ENCODE measurements around the gene SDS.

Gene SDS

DNA sequence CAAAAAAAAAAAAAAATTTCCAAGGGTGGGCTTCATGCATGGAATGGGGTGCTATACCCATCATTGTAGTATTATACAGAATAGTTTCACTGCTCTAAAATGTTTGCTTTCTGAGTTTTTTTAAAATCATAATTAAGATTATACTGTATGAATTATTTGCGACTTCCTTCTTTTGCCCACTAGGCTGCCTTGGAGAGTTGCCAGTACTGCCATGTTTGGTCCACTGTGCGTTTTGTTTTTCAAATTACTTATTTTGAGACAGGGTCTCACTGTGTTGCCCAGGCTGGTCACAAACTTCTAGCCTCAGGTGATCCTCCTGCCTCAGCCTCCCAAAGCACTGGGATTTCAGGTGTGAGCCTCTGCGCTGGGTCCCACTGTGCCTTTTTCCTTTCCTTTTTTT is 25.4 kb downstream of the SDS start:
- in situ Hi-C loops (cut with HindIII; ENCODE audit: low pct_ligation_motif_present, low sequenced_read_pairs): no loop called here
- TF ChIP-seq, protein P1, sequence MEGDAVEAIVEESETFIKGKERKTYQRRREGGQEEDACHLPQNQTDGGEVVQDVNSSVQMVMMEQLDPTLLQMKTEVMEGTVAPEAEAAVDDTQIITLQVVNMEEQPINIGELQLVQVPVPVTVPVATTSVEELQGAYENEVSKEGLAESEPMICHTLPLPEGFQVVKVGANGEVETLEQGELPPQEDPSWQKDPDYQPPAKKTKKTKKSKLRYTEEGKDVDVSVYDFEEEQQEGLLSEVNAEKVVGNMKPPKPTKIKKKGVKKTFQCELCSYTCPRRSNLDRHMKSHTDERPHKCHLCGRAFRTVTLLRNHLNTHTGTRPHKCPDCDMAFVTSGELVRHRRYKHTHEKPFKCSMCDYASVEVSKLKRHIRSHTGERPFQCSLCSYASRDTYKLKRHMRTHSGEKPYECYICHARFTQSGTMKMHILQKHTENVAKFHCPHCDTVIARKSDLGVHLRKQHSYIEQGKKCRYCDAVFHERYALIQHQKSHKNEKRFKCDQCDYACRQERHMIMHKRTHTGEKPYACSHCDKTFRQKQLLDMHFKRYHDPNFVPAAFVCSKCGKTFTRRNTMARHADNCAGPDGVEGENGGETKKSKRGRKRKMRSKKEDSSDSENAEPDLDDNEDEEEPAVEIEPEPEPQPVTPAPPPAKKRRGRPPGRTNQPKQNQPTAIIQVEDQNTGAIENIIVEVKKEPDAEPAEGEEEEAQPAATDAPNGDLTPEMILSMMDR (IDR thresholded peaks at IDR 0.05; ENCODE audit: low read depth, low read length, missing control alignments): peak; percentile 25

DNA sequence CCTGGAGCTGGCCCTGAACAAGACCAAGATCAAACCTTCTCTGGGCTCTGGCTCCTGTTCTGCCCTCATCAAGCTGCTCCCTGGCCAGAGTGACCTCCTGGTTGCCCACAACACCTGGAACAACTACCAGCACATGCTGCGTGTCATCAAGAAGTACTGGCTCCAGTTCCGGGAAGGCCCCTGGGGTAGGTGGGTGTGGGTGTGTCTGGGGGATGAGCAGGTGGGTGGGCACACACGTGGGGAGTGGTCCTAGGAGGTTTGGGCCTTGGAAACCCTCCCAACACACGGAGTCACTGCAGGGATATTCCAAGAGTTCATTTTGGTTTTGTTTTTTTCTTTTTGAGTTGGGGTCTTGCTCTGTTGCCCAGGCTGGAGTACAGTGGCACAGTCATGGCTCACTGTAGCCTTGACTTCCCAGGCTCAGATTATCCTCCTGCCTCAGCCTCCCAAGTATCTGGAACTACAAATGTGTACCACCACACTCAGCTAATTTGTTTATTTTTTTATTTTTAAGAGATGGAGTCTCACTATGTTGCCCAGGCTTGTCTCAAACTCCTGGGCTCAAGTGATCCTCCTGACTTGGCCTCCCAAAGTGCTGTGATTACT is 28.8 kb downstream of the SDS start:
- Histone ChIP-seq H3K27ac (no peak overlapping the region), H3K4me3 (ENCODE audit: low read depth, low read length) (no peak overlapping the region), H3K27me3 (replicated peaks) (no peaks in the 10 kb centered on the region), H3K36me3 (replicated peaks) (peaks cover 15% of the 10 kb centered on the region)
- in situ Hi-C loops (cut with HindIII; ENCODE audit: low pct_ligation_motif_present, low sequenced_read_pairs): no loop called here
- TF ChIP-seq, protein P1 (IDR thresholded peaks at IDR 0.05; ENCODE audit: low read depth, low read length, missing control alignments): no peak
- DNase-seq: no peak

More for the DNA sequence above, 25.4 kb downstream of the SDS start:
- no peak overlapping the region for H3K4me3 ChIP-seq (ENCODE audit: low read depth, low read length)
- no peaks in the 10 kb centered on the region for H3K27me3 ChIP-seq (replicated peaks)
- H3K27ac ChIP-seq: no peak overlapping the region
- H3K36me3 ChIP-seq (replicated peaks): peaks cover 18% of the 10 kb centered on the region
- DNase-seq: no peak

DNA sequence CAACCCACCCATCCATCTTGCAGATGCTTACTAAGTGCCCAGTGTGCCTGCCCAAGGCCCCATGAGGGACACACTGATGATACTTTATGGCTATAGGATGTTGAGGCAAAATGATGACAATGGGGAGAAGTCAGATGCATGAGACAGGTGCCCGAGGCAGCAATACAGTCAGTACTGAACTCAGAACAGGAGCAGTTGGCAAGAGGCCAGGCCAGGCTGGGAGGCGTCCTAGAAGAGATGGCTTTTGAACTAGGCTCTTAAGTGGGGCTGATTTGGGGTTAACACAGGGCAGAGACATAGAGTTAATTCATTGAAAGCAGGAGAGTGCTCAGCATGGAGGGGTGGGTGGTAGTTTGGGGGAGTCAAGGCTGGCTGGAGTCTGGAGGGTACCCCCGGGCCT is 29.7 kb downstream of the SDS start:
- Histone ChIP-seq H3K27me3 (replicated peaks) (no peaks in the 10 kb centered on the region), H3K4me3 (ENCODE audit: low read depth, low read length) (no peak overlapping the region), H3K36me3 (replicated peaks) (peaks cover 15% of the 10 kb centered on the region), H3K27ac (no peak overlapping the region)
- in situ Hi-C loops (cut with HindIII; ENCODE audit: low pct_ligation_motif_present, low sequenced_read_pairs): no loop called here
- TF ChIP-seq, protein P1 (IDR thresholded peaks at IDR 0.05; ENCODE audit: low read depth, low read length, missing control alignments): no peak
- DNase-seq: no peak

DNA sequence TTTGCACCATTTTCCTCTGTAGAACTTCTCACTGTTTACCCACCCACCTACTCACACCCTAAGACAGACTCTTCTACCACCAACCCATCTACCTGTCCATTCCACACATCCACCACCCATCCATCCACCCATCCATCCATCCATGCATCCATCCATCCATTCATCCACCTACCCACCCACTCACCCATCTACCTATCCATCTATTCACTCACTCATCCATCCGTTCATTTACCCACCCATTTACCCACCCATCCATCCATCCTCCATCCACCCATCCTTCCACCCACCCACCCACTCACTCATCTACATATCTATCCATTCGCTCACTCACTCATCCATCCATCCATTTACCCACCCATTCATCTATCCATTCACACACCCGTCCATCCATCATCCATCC is 30.2 kb downstream of the SDS start:
- in situ Hi-C loops (cut with HindIII; ENCODE audit: low pct_ligation_motif_present, low sequenced_read_pairs): no loop called here
- peaks cover 15% of the 10 kb centered on the region for H3K36me3 ChIP-seq (replicated peaks)
- H3K27me3 ChIP-seq (replicated peaks): no peaks in the 10 kb centered on the region
- DNase-seq: no peak
- H3K4me3 ChIP-seq (ENCODE audit: low read depth, low read length): no peak overlapping the region
- TF ChIP-seq, protein P1 (IDR thresholded peaks at IDR 0.05; ENCODE audit: low read depth, low read length, missing control alignments): no peak
- H3K27ac ChIP-seq: no peak overlapping the region

DNA sequence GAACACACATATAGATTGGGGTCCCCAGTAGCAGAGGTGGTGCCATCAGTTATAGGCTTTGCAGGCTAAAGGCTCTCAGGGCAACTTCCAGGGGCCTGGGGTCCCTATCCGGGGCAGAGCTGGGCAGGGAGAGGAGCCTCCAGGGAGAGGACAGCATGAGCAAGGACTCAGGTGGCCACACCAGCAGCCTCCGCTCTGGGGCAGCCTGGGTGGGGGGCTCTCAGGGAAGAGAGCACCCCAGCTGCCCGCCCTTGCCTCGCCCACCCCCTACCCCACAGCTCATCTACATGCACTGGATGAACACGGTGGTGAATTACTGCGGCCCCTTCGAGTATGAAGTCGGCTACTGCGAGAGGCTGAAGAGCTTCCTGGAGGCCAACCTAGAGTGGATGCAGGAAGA is 31.3 kb downstream of the SDS start:
- TF ChIP-seq, protein P1 (IDR thresholded peaks at IDR 0.05; ENCODE audit: low read depth, low read length, missing control alignments): no peak
- no peak overlapping the region for H3K4me3 ChIP-seq (ENCODE audit: low read depth, low read length)
- H3K27ac ChIP-seq: no peak overlapping the region
- DNase-seq: no peak
- peaks cover 15% of the 10 kb centered on the region for H3K36me3 ChIP-seq (replicated peaks)
- in situ Hi-C loops (cut with HindIII; ENCODE audit: low pct_ligation_motif_present, low sequenced_read_pairs): no loop called here
- no peaks in the 10 kb centered on the region for H3K27me3 ChIP-seq (replicated peaks)

DNA sequence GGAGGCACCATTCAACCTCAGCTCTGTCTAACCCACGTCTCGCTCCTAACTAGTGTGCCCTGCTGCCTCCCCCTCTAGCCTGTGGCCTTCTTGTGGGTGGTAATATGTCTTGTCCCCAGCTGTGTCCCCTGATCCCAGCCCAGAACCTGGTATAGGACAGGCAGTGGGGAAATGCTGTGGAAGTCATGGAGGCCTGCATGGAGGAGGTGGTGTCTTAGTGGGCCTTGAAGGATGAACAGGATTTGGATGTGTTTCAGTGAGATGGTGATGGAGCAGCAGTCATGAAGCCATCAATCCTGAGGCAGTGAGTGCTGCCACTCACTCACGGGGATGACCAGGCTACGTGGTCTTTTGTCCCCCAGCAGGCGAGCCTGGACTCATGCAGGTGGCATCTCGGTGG is 31.9 kb downstream of the SDS start:
- in situ Hi-C loops (cut with HindIII; ENCODE audit: low pct_ligation_motif_present, low sequenced_read_pairs): no loop called here
- DNase-seq: no peak
- Histone ChIP-seq H3K36me3 (replicated peaks) (peaks cover 15% of the 10 kb centered on the region), H3K4me3 (ENCODE audit: low read depth, low read length) (no peak overlapping the region), H3K27me3 (replicated peaks) (no peaks in the 10 kb centered on the region), H3K27ac (no peak overlapping the region)
- TF ChIP-seq, protein P1 (IDR thresholded peaks at IDR 0.05; ENCODE audit: low read depth, low read length, missing control alignments): no peak
